GM23338 (cell line): ENCODE measurements around the gene GFRA4.

ENCODE experiments used
- CREB1 ChIP-seq: fragments of 250-450 bp; sonication (Bioruptor Pico); IDR thresholded peaks from 2 replicates; pipeline ENCODE4 v1.5.0; 2020; ENCODE audit warnings: low read depth, mild to moderate bottlenecking, moderate library complexity
- EZH2 ChIP-seq: fragments of 200-600 bp; sonication (generic); IDR thresholded peaks from one replicate; pipeline ENCODE4 v1.8.0; 2017; ENCODE audit warnings: antibody characterized with exemption, mild to moderate bottlenecking, low read depth; ENCODE audit not compliant: unreplicated experiment
- EZH2phosphoT487 ChIP-seq: fragments of 200-600 bp; sonication (generic); IDR thresholded peaks from one replicate; pipeline ENCODE4 v1.8.1; 2018; ENCODE audit warnings: antibody characterized with exemption; ENCODE audit not compliant: unreplicated experiment
- JUNB ChIP-seq: IDR thresholded peaks from one replicate; pipeline ENCODE4 v1.6.1; 2016; ENCODE audit warnings: antibody characterized with exemption; ENCODE audit not compliant: unreplicated experiment
- POLR2AphosphoS5 ChIP-seq: IDR thresholded peaks from 2 replicates; pipeline ENCODE4 v1.6.1; 2016; ENCODE audit warnings: antibody characterized with exemption, low read depth
- STAT1 ChIP-seq: IDR thresholded peaks from one replicate; pipeline ENCODE4 v1.6.1; 2016; ENCODE audit warnings: antibody characterized with exemption; ENCODE audit not compliant: unreplicated experiment
- ZNF114 ChIP-seq: fragments of 250-450 bp; sonication (Bioruptor Pico); IDR thresholded peaks from 2 replicates; pipeline ENCODE4 v1.5.0; 2020; ENCODE audit warnings: mild to moderate bottlenecking, moderate library complexity
- TF ChIP-seq, protein P1 (sequence below), 2 experiments: fragments of 200-600 bp in 1 of 2; sonication (generic) in 1 of 2; conservative IDR thresholded peaks; 2 replicates each; pipeline versions ENCODE4 v1.5.1 to v1.6.1; 2016 to 2017; ENCODE audit warnings: antibody characterized with exemption in 2 of 2, low read depth in 2 of 2, mild to moderate bottlenecking in 2 of 2, moderate library complexity in 1 of 2
- TF ChIP-seq, protein P2 (sequence below): IDR thresholded peaks from one replicate; pipeline ENCODE4 v1.6.1; 2018; ENCODE audit warnings: antibody characterized with exemption; ENCODE audit not compliant: unreplicated experiment
- TF ChIP-seq, protein P3 (sequence below): IDR thresholded peaks from 2 replicates; pipeline ENCODE4 v1.6.1; 2016; ENCODE audit warnings: antibody characterized with exemption

DNA sequence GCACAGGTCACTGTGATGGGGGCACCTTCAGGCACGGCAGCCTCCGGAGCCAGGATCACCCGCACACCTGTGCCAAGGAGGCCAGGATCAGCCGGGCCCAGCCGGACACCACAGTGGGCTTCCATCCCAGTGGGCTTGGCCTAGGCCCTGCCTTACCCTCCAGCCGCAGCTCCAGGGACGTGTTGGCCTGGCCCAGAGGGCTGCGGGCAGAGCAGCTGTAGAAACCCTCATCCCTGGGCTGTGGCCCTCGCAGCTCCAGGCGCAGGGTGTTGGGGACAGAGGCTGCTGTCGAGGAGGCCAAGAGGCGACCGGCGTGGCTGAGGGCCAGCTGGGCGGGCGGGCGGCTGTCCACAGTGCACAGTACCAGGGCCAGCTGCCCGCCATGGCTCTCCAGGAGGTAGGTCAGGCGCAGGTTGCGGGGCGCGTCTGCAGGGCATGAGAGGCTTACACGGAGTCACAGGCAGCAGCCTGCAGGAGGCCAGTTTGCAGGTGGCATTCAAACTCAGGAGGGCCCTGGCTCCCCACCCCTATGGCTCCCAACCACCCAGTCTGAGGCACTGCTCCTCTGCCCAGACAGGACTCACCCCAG, 29.6 kb upstream of the GFRA4 start:
- TF ChIP-seq, protein P1, sequence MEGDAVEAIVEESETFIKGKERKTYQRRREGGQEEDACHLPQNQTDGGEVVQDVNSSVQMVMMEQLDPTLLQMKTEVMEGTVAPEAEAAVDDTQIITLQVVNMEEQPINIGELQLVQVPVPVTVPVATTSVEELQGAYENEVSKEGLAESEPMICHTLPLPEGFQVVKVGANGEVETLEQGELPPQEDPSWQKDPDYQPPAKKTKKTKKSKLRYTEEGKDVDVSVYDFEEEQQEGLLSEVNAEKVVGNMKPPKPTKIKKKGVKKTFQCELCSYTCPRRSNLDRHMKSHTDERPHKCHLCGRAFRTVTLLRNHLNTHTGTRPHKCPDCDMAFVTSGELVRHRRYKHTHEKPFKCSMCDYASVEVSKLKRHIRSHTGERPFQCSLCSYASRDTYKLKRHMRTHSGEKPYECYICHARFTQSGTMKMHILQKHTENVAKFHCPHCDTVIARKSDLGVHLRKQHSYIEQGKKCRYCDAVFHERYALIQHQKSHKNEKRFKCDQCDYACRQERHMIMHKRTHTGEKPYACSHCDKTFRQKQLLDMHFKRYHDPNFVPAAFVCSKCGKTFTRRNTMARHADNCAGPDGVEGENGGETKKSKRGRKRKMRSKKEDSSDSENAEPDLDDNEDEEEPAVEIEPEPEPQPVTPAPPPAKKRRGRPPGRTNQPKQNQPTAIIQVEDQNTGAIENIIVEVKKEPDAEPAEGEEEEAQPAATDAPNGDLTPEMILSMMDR (conservative IDR thresholded peaks at IDR 0.05; ENCODE audit: low read depth in 2 of 2): no peak
- no peak for TF ChIP-seq CREB1
- no peak for TF ChIP-seq EZH2
- TF ChIP-seq, protein P2, sequence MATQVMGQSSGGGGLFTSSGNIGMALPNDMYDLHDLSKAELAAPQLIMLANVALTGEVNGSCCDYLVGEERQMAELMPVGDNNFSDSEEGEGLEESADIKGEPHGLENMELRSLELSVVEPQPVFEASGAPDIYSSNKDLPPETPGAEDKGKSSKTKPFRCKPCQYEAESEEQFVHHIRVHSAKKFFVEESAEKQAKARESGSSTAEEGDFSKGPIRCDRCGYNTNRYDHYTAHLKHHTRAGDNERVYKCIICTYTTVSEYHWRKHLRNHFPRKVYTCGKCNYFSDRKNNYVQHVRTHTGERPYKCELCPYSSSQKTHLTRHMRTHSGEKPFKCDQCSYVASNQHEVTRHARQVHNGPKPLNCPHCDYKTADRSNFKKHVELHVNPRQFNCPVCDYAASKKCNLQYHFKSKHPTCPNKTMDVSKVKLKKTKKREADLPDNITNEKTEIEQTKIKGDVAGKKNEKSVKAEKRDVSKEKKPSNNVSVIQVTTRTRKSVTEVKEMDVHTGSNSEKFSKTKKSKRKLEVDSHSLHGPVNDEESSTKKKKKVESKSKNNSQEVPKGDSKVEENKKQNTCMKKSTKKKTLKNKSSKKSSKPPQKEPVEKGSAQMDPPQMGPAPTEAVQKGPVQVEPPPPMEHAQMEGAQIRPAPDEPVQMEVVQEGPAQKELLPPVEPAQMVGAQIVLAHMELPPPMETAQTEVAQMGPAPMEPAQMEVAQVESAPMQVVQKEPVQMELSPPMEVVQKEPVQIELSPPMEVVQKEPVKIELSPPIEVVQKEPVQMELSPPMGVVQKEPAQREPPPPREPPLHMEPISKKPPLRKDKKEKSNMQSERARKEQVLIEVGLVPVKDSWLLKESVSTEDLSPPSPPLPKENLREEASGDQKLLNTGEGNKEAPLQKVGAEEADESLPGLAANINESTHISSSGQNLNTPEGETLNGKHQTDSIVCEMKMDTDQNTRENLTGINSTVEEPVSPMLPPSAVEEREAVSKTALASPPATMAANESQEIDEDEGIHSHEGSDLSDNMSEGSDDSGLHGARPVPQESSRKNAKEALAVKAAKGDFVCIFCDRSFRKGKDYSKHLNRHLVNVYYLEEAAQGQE: no peak
- TF ChIP-seq POLR2AphosphoS5: no peak
- no peak for TF ChIP-seq STAT1
- no peak for TF ChIP-seq JUNB
- TF ChIP-seq ZNF114: no peak
- no peak for TF ChIP-seq EZH2phosphoT487
- TF ChIP-seq, protein P3, sequence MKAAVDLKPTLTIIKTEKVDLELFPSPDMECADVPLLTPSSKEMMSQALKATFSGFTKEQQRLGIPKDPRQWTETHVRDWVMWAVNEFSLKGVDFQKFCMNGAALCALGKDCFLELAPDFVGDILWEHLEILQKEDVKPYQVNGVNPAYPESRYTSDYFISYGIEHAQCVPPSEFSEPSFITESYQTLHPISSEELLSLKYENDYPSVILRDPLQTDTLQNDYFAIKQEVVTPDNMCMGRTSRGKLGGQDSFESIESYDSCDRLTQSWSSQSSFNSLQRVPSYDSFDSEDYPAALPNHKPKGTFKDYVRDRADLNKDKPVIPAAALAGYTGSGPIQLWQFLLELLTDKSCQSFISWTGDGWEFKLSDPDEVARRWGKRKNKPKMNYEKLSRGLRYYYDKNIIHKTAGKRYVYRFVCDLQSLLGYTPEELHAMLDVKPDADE: no peak
